Ishikawa (cell line): ENCODE data around the gene NFAM1.

Experiments used
- CEBPB ChIP-seq: IDR thresholded peaks from 2 replicates; pipeline ENCODE4 v1.6.1; 2012
- CREB1 ChIP-seq: IDR thresholded peaks from 2 replicates; pipeline ENCODE4 v1.6.1; 2012; ENCODE audit warnings: low read depth
- EGR1 ChIP-seq: IDR thresholded peaks from 2 replicates; pipeline ENCODE4 v1.6.1; 2012
- EP300 ChIP-seq: IDR thresholded peaks from 2 replicates; pipeline ENCODE4 v1.6.1; 2012; ENCODE audit warnings: borderline replicate concordance
- FOXM1 ChIP-seq: IDR thresholded peaks from 2 replicates; pipeline ENCODE4 v1.6.1; 2012; ENCODE audit warnings: low read depth, borderline replicate concordance
- NFIC ChIP-seq: IDR thresholded peaks from 2 replicates; pipeline ENCODE4 v1.6.1; 2012
- RAD21 ChIP-seq: IDR thresholded peaks from 2 replicates; pipeline ENCODE4 v1.6.1; 2012; ENCODE audit warnings: low read depth
- TAF1 ChIP-seq: IDR thresholded peaks from 2 replicates; pipeline ENCODE4 v1.6.1; 2012; ENCODE audit warnings: low read depth, mild to moderate bottlenecking
- TCF12 ChIP-seq: IDR thresholded peaks from 2 replicates; pipeline ENCODE4 v1.6.1; 2012; ENCODE audit warnings: low read depth
- TEAD4 ChIP-seq: IDR thresholded peaks from 2 replicates; pipeline ENCODE4 v1.6.1; 2012
- YY1 ChIP-seq: IDR thresholded peaks from 2 replicates; pipeline ENCODE4 v1.6.1; 2012; ENCODE audit warnings: low read depth
- ZBTB7A ChIP-seq: IDR thresholded peaks from 2 replicates; pipeline ENCODE4 v1.6.1; 2012; ENCODE audit warnings: low read depth
- TF ChIP-seq, protein P1 (sequence below): IDR thresholded peaks from 2 replicates; pipeline ENCODE4 v1.6.1; 2012; ENCODE audit warnings: low read depth, mild to moderate bottlenecking
- TF ChIP-seq, protein P2 (sequence below): IDR thresholded peaks from 2 replicates; pipeline ENCODE4 v1.6.1; 2012
- TF ChIP-seq, protein P3 (sequence below): IDR thresholded peaks from 2 replicates; pipeline ENCODE4 v1.6.1; 2012

Gene NFAM1

DNA sequence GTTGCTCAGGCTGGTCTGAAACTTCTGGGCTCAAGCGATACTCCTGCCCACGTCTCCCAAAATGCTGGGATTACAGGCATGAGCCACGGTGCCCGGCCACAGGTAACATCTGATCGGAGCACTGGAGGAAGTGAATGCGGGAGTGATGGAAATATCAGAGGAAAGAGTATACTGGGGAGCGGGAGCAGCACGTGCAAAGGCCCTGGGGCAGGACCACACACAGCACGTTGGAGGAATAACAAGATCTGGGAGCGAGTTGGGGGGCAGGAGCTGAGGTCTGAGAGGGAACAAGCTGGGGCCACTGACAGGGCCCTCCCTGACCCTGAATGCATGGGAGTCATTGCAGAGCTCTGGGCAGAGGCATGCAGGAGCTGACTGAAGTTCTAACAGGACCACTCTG is 70.7 kb downstream of the NFAM1 start:
- TF ChIP-seq RAD21 (no peak), TEAD4 (no peak), YY1 (no peak), TAF1 (no peak), CEBPB (no peak), FOXM1 (no peak), CREB1 (no peak)
- TF ChIP-seq, protein P1, sequence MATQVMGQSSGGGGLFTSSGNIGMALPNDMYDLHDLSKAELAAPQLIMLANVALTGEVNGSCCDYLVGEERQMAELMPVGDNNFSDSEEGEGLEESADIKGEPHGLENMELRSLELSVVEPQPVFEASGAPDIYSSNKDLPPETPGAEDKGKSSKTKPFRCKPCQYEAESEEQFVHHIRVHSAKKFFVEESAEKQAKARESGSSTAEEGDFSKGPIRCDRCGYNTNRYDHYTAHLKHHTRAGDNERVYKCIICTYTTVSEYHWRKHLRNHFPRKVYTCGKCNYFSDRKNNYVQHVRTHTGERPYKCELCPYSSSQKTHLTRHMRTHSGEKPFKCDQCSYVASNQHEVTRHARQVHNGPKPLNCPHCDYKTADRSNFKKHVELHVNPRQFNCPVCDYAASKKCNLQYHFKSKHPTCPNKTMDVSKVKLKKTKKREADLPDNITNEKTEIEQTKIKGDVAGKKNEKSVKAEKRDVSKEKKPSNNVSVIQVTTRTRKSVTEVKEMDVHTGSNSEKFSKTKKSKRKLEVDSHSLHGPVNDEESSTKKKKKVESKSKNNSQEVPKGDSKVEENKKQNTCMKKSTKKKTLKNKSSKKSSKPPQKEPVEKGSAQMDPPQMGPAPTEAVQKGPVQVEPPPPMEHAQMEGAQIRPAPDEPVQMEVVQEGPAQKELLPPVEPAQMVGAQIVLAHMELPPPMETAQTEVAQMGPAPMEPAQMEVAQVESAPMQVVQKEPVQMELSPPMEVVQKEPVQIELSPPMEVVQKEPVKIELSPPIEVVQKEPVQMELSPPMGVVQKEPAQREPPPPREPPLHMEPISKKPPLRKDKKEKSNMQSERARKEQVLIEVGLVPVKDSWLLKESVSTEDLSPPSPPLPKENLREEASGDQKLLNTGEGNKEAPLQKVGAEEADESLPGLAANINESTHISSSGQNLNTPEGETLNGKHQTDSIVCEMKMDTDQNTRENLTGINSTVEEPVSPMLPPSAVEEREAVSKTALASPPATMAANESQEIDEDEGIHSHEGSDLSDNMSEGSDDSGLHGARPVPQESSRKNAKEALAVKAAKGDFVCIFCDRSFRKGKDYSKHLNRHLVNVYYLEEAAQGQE, result no peak
- TF ChIP-seq, protein P2, sequence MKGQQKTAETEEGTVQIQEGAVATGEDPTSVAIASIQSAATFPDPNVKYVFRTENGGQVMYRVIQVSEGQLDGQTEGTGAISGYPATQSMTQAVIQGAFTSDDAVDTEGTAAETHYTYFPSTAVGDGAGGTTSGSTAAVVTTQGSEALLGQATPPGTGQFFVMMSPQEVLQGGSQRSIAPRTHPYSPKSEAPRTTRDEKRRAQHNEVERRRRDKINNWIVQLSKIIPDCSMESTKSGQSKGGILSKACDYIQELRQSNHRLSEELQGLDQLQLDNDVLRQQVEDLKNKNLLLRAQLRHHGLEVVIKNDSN, result no peak

DNA sequence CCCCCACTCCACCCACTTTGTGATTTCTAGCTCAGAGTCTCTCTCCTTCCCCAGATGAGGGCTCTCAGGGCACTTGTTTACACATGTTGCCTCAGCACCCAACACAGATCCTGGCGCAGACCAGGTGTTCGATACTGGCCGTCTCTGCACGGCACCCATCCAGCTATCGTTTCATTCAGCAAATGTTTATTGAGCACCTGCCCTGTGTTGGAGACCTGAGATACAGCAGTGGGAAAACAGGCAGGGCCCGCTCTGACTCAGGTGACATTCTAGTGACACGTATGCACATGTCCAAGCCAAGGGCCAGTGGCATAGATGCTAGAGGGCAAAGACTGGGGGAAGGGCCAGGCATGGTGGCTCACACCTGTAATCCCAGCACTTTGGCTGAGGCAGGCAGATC is 71.9 kb downstream of the NFAM1 start:
- TF ChIP-seq CEBPB (no peak), FOXM1 (no peak), RAD21 (no peak)

DNA sequence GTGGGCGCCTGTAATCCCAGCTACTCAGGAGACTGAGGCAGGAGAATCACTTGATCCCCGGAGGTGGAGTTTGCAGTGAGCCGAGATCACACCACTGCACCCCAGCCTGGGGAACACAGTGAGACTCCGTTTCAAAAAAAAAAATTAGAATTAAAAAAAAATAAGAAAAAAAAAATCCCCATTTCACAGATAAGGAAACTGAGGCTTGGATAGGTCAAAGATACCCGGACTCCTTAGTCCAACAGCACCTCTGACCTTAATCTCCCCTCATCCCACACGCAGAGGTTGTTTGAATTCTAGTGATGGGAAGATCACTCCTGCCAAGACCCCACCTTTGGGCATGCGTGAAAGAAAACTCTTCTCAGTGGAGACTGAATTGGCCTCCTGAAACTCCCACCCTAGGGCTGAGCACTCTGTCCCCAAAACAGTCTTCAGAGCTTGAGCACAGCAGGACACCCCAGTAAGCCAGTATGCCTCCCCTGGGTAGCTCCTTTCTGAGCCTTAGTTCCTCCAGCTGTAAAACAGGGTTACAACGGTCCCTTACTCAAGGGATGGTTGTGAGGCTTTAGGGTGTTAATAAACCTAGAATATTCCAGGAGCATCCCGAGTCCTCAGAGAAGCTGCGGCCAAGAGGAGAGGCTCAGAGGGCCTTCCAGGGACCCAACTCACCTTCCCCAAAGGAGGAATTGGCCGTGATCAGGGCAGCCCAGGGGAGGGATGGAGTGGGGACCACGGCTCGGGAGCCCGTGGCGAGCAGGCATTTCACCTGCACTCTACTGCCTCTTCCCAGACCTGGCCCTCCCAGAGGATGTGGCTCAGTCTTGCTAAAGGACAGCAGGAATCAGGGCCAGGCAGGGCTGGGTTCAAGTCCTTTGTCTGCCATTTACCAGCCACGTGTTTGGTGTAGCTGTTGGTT is 73.3 kb downstream of the NFAM1 start:
- no peak for TF ChIP-seq NFIC
- TF ChIP-seq, protein P1, result no peak
- TF ChIP-seq FOXM1, result no peak
- no peak for TF ChIP-seq CEBPB
- TF ChIP-seq CREB1, result no peak
- TF ChIP-seq, protein P2, result no peak
- TF ChIP-seq TAF1, result no peak
- no peak for TF ChIP-seq YY1
- no peak for TF ChIP-seq ZBTB7A
- no peak for TF ChIP-seq RAD21
- no peak for TF ChIP-seq TEAD4
- TF ChIP-seq TCF12, result no peak
- no peak for TF ChIP-seq EGR1
- no peak for TF ChIP-seq EP300
- TF ChIP-seq, protein P3, sequence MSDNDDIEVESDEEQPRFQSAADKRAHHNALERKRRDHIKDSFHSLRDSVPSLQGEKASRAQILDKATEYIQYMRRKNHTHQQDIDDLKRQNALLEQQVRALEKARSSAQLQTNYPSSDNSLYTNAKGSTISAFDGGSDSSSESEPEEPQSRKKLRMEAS, result no peak

DNA sequence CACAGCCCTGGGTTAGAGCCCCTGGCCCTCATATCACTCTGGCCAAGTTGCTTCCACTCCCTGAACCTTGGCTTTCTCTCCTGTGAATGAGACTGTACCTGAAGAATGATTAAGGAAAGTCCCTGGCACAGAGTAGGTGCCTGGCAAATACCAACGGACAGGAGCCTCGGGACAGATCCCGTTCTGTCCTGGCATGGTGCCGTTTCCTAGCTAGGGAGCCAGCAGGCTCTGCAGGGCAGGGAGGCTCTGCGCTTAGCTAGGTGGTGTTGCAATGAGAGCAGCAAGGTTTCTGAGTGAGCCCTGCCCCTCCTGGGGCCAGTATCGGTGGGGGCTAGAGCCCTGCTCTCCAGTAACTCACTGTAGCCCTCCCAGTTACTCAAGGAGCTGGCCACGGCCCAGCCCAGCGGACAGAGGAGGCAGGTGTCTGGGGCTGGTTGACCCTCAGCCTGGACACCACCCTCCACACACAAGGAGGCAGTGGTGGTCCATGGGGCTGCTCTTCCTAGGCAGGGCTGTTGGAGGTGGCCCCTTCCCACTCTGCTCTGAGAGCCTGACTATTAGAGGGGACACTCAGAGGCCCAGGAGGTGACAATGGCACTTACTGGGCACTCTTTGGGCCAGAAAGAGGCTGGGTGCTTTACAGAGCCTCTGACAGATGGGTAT is 74.4 kb downstream of the NFAM1 start:
- TF ChIP-seq NFIC (no peak), ZBTB7A (no peak), RAD21 (no peak), CEBPB (no peak), TEAD4 (no peak)
- TF ChIP-seq, protein P3, result no peak
- TF ChIP-seq, protein P1, result no peak
